ENCODE measurements around the gene BDH2.

The BDH2 gene

GRCh38 chr4:103099691-103100392 lies at the start of gene BDH2:
TSS of gene BDH2 (minus strand) at chr4:103099834. CDS start at chr4:103096254, 3,580 bp downstream.
- peak; percentile 51 for DNase-seq

GRCh38 chr4:103144926-103145325 lies 45.3 kb upstream of the BDH2 start:
- no peak for DNase-seq

GRCh38 chr4:103137446-103137827 lies 37.8 kb upstream of the BDH2 start:
- no peak for DNase-seq

- no peak for DNase-seq
These were observed 37.2 kb upstream of the BDH2 start for GRCh38 chr4:103136671-103137445.

- DNase-seq, result no peak
These were observed 29.5 kb upstream of the BDH2 start for GRCh38 chr4:103129174-103129573.

GRCh38 chr4:103126126-103126525 lies 26.5 kb upstream of the BDH2 start:
- DNase-seq, result no peak

- DNase-seq, result no peak
These were observed 23.5 kb upstream of the BDH2 start for GRCh38 chr4:103123114-103123513.

GRCh38 chr4:103118166-103118565 lies 18.5 kb upstream of the BDH2 start:
- no peak for DNase-seq

GRCh38 chr4:103111598-103111997 lies 12.0 kb upstream of the BDH2 start:
- DNase-seq, result no peak

- DNase-seq, result no peak
These were observed 8.9 kb upstream of the BDH2 start for GRCh38 chr4:103108542-103108941.

- no peak for DNase-seq
These were observed 6.1 kb upstream of the BDH2 start for GRCh38 chr4:103105558-103106356.

GRCh38 chr4:103104886-103105285 lies 5.3 kb upstream of the BDH2 start:
- no peak for DNase-seq

GRCh38 chr4:103100691-103101090 lies 1.1 kb upstream of the BDH2 start:
- DNase-seq, result no peak

GRCh38 chr4:103098756-103099440 lies 736 bp downstream of the BDH2 start:
- DNase-seq, result no peak

GRCh38 chr4:103098341-103098740 lies 1.3 kb downstream of the BDH2 start:
- no peak for DNase-seq

- no peak for DNase-seq
These were observed 2.5 kb downstream of the BDH2 start for GRCh38 chr4:103097112-103097511.

GRCh38 chr4:103095080-103095479 lies 4.6 kb downstream of the BDH2 start:
- DNase-seq, result no peak

GRCh38 chr4:103092245-103092644 lies 7.4 kb downstream of the BDH2 start:
- DNase-seq, result no peak

GRCh38 chr4:103091601-103092223 lies 7.9 kb downstream of the BDH2 start:
- peak; percentile 57 for DNase-seq

GRCh38 chr4:103089481-103089880 lies 10.2 kb downstream of the BDH2 start:
- DNase-seq, result no peak

GRCh38 chr4:103086551-103086950 lies 13.1 kb downstream of the BDH2 start:
- no peak for DNase-seq

GRCh38 chr4:103085555-103086196 lies 14.0 kb downstream of the BDH2 start:
- DNase-seq, result no peak

Data from CD4-positive, alpha-beta T cell treated with Interleukin-17A for 4 hours (primary cell).